Heart right ventricle (tissue), 16 donors: ENCODE measurements around the gene CUEDC1. TPM values are rescaled to one million over a fixed set of nuclear protein-coding genes. Genes with fewer than 3 reads are reported as not detected.

Experiments
- ATAC-seq, 8 donors: fragments of 200-7000 bp; cut with Tn5 transposase; one replicate each; pipeline ENCODE4 v1.9.1; 2020; ENCODE audit warnings: mild to moderate bottlenecking in 8 of 8, moderate library complexity in 8 of 8, moderate number of reproducible peaks in 1 of 8
- DNase-seq, 2 donors: peaks; one replicate each; pipeline ENCODE4 v3.0.0-alpha.2; 2020
- H3K27ac ChIP-seq, 10 donors: fragments of 200-600 bp; sonication (generic) in 2 of 10; one replicate each; pipeline versions ENCODE4 v1.5.0 to v1.8.0; 2020 to 2022; ENCODE audit warnings: mild to moderate bottlenecking in 3 of 10
- H3K27me3 ChIP-seq, 7 donors: fragments of 200-600 bp; one replicate each; pipeline ENCODE4 v1.8.0; 2021 to 2022; ENCODE audit warnings: mild to moderate bottlenecking in 2 of 7
- H3K36me3 ChIP-seq, 9 donors: fragments of 200-600 bp; sonication (generic) in 1 of 9; one replicate each; pipeline versions ENCODE4 v1.5.0 to v1.8.0; 2020 to 2022; ENCODE audit warnings: mild to moderate bottlenecking in 2 of 9
- H3K4me1 ChIP-seq, 9 donors: fragments of 200-600 bp; sonication (generic) in 1 of 9; one replicate each; pipeline versions ENCODE4 v1.5.0 to v1.8.0; 2020 to 2022; ENCODE audit warnings: mild to moderate bottlenecking in 4 of 9
- H3K4me3 ChIP-seq, 10 donors: fragments of 200-600 bp; sonication (generic) in 2 of 10; one replicate each; pipeline versions ENCODE4 v1.5.0 to v1.8.0; 2020 to 2022; ENCODE audit warnings: mild to moderate bottlenecking in 7 of 10, moderate library complexity in 2 of 10
- H3K9me3 ChIP-seq, 11 donors: fragments of 200-600 bp in 10 of 11; sonication (generic) in 2 of 11; one replicate each; pipeline versions ENCODE4 v1.5.0 to v1.8.0; 2013 to 2022; ENCODE audit warnings: mild to moderate bottlenecking in 2 of 11, control low read depth in 1 of 11, moderate library complexity in 1 of 11
- WGBS, 2 donors: extraction: QIAGEN DNeasy Blood & Tissue Kit; methylation state at CpG; one replicate each; pipeline ENCODE4 v1.1.7; 2013; ENCODE audit warnings: inconsistent platforms in 1 of 2; 5-methylcytosine and 5-hydroxymethylcytosine counted together
- intact Hi-C, 10 donors: fragments of 100-400 bp; cut with DNase I; formaldehyde crosslinking; loops; one replicate each; pipeline versions ENCODE4 v1.11.1 to v1.14.2; 2022
- polyA plus RNA-seq, 2 donors: library from polyadenylated mRNA; stranded (reverse); fragments of 200-250 nt; gene quantifications; one replicate each; pipeline ENCODE4 v1.2.3, GENCODE V29; 2013
- total RNA-seq, 10 donors: library from RNA; stranded (reverse); fragmentation: NEBNext Ultra II Directional in 3 of 10; extraction: Animal tissue kit (Norgen Biotek cat#: 25700) in 3 of 10; gene quantifications; one replicate each; pipeline versions ENCODE4 v1.2.1 to v1.2.4, GENCODE V29; 2021 to 2023
- TF ChIP-seq, protein P1 (sequence below), 9 donors: fragments of 200-600 bp; sonication (generic) in 2 of 9; IDR thresholded peaks; one replicate each; pipeline versions ENCODE4 v1.5.0 to v1.8.0; 2021 to 2022; ENCODE audit warnings: antibody characterized with exemption in 9 of 9, mild to moderate bottlenecking in 5 of 9, moderate library complexity in 1 of 9
- donor health status: Arrhythmogenic right ventricular cardiomyopathy.
- donor health status: ischemic (EF 13 %, LVEDD 7.1; RV severe dilation, severe dysfunction).
- donor health status: healthy with polysubstance abuse.
- donor health status: DM: no; HTN: yes; CAD: no.
- donor health status: DM: no; HTN: no; CAD: no.
- donor health status: ischemic (EF 25% LVEDD 6.9; RV normal size, moderate dysfunction).
- donor health status: ischemic (EF 25% LVEDD 5.7; RV mildly dilated, moderate dysfunction).
- donor health status: healthy.
- donor health status: DM: yes; HTN: yes; CAD: no.
- donor health status: Ischemic cardiomyopathy.
- donor health status: ischemic (EF 35%, LVEDD 5.7; RV mildly dilated, moderate dysfunction).
- donor health status: nonischemic (EF 11% LVEDD 7.7; RV severe dilation, severe dysfunction).
- donor health status: DM: yes; HTN: yes; CAD: no.
- donor health status: PGD.
- donor health status: ischemic (EF 29% LVEDD 5.4; RV normal size, mild dysfunction).
- donor health status: nonischemic (EF 23%, LVEDD 6.1; RV moderate dilation, normal function).

The CUEDC1 gene
- total and polyA plus RNA-seq, 12 donors = 26.9 to 65.0 (median 45.4) TPM

DNA sequence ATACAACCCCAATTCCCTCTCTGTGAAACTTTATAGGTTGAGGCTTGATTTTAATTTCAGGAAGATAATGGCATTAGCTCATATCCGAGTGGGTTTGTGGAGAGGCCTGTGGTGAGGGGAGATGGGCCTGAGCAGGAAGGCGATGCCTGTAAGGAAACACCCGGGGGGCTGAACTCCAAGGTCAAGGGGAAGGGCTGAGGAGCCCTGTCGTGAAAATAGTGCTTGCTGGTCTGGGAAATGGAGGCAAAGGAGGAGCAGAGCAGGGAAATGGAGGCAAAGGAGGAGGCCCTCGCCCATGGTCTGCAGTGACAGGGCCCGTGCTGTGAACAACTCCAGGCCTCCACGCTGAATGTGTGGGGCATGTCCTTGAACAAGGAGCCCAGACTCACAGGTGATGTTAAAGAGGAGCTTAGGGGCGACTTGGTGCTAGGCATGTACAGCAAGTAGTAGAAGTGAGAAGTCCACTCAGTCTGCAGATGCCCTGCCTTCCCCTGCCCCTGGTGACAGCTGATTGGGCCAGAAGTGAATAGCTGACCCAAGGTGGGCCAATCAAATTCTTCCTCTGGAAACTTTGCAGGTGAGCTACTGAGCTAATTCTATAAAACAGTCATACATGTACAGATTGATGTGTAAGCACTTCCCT is 143.5 kb downstream of the CUEDC1 start:
- H3K27me3 ChIP-seq = peaks cover 0 to 24% (median 0%) of the 10 kb centered on the region in 7 donors
- peak in 2 of 8 donors; percentile 8 to 40 for ATAC-seq
- H3K36me3 ChIP-seq = no peaks in the 10 kb centered on the region
- H3K9me3 ChIP-seq = no peaks in the 10 kb centered on the region
- WGBS, 2 donors = 66 to 73% methylated on average over 8 of the region's 8 CpGs
- DNase-seq = no peak
- peaks cover 12 to 37% (median 22%) of the 10 kb centered on the region in 9 donors for H3K4me1 ChIP-seq
- TF ChIP-seq, protein P1, sequence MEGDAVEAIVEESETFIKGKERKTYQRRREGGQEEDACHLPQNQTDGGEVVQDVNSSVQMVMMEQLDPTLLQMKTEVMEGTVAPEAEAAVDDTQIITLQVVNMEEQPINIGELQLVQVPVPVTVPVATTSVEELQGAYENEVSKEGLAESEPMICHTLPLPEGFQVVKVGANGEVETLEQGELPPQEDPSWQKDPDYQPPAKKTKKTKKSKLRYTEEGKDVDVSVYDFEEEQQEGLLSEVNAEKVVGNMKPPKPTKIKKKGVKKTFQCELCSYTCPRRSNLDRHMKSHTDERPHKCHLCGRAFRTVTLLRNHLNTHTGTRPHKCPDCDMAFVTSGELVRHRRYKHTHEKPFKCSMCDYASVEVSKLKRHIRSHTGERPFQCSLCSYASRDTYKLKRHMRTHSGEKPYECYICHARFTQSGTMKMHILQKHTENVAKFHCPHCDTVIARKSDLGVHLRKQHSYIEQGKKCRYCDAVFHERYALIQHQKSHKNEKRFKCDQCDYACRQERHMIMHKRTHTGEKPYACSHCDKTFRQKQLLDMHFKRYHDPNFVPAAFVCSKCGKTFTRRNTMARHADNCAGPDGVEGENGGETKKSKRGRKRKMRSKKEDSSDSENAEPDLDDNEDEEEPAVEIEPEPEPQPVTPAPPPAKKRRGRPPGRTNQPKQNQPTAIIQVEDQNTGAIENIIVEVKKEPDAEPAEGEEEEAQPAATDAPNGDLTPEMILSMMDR (IDR thresholded peaks at IDR 0.05) = no peak
- peak overlapping the region in 7 of 10 donors; percentile 5 to 82 (median 61) for H3K27ac ChIP-seq
- peak overlapping the region in 2 of 10 donors; percentile 30 to 31 for H3K4me3 ChIP-seq
- intact Hi-C loops = no loop called here

Other genes with a start within 250 kb of the CUEDC1 start
- gene CCDC182, start 210.1 kb downstream of the CUEDC1 start, total RNA-seq = not detected
- gene CCDC182, start 210.1 kb downstream of the CUEDC1 start, polyA plus RNA-seq = not detected
- gene MRPS23, start 105.4 kb downstream of the CUEDC1 start, total RNA-seq = 100 to 1,000 TPM in 2 of 10 donors, 10 to 100 TPM in 8; 61.2 to 103 (median 75.5) TPM
- 100 to 1,000 TPM in 1 of 2 donors, 1 to 10 TPM in 1; 9.9 to 132 TPM for gene MRPS23, start 105.4 kb downstream of the CUEDC1 start, polyA plus RNA-seq
- gene VEZF1, start 32.8 kb upstream of the CUEDC1 start, total RNA-seq = 10 to 100 TPM; 56.2 to 81.2 (median 61.5) TPM
- 10 to 100 TPM; 17.5 to 21.7 TPM for gene VEZF1, start 32.8 kb upstream of the CUEDC1 start, polyA plus RNA-seq
- 100 to 1,000 TPM in 3 of 10 donors, 10 to 100 TPM in 7; 79.8 to 130 (median 94.7) TPM for gene SRSF1, start 51.8 kb upstream of the CUEDC1 start, total RNA-seq
- 10 to 100 TPM; 70.3 to 76.3 TPM for gene SRSF1, start 51.8 kb upstream of the CUEDC1 start, polyA plus RNA-seq
- gene DYNLL2, start 128.0 kb upstream of the CUEDC1 start, total RNA-seq = 100 to 1,000 TPM in 2 of 10 donors, 10 to 100 TPM in 8; 73.4 to 105 (median 83.5) TPM
- 10 to 100 TPM; 45.3 to 46.1 TPM for gene DYNLL2, start 128.0 kb upstream of the CUEDC1 start, polyA plus RNA-seq
- gene OR4D1, start 193.0 kb upstream of the CUEDC1 start, total RNA-seq = under 1 TPM in 1 of 10 donors, not detected in 9; 0.07 TPM
- not detected for gene OR4D1, start 193.0 kb upstream of the CUEDC1 start, polyA plus RNA-seq
- gene OR4D2, start 211.6 kb upstream of the CUEDC1 start, total RNA-seq = not detected
- not detected for gene OR4D2, start 211.6 kb upstream of the CUEDC1 start, polyA plus RNA-seq
- not detected for gene EPX, start 237.3 kb upstream of the CUEDC1 start, total RNA-seq
- not detected for gene EPX, start 237.3 kb upstream of the CUEDC1 start, polyA plus RNA-seq